ENCODE measurements around the gene C1orf35.
A peak's percentile ranks its signal among the peaks of the same experiment; 100 is the strongest.

C1orf35 gene

GRCh38 chr1:228141226-228142044, 38.3 kb upstream of the C1orf35 start:
- peak overlapping the region; percentile 89 for H3K4me2 ChIP-seq (ENCODE audit: low read depth, low read length)
- TF ChIP-seq, protein P1, sequence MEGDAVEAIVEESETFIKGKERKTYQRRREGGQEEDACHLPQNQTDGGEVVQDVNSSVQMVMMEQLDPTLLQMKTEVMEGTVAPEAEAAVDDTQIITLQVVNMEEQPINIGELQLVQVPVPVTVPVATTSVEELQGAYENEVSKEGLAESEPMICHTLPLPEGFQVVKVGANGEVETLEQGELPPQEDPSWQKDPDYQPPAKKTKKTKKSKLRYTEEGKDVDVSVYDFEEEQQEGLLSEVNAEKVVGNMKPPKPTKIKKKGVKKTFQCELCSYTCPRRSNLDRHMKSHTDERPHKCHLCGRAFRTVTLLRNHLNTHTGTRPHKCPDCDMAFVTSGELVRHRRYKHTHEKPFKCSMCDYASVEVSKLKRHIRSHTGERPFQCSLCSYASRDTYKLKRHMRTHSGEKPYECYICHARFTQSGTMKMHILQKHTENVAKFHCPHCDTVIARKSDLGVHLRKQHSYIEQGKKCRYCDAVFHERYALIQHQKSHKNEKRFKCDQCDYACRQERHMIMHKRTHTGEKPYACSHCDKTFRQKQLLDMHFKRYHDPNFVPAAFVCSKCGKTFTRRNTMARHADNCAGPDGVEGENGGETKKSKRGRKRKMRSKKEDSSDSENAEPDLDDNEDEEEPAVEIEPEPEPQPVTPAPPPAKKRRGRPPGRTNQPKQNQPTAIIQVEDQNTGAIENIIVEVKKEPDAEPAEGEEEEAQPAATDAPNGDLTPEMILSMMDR (IDR thresholded peaks at IDR 0.05; ENCODE audit: low read length): no peak
- TF ChIP-seq EZH2 (optimal IDR thresholded peaks at IDR 0.05; ENCODE audit: low read depth, low read length): no peak
- no peak for TF ChIP-seq EZH2phosphoT487 (IDR thresholded peaks at IDR 0.05; ENCODE audit: low read length)
- peak overlapping the region; percentile 86; the same call in 1 of the 2 replicates for H2AFZ ChIP-seq (ENCODE audit: low read length)
- peak overlapping the region; percentile 91 for H3K27ac ChIP-seq (ENCODE audit: low read length)
- no peaks in the 10 kb centered on the region for H3K9me3 ChIP-seq (replicated peaks; ENCODE audit: insufficient read depth, low read length)
- peaks cover 63% of the 10 kb centered on the region for H3K79me2 ChIP-seq (ENCODE audit: low read length)
- H3K4me1 ChIP-seq (ENCODE audit: low read length): peaks cover 14% of the 10 kb centered on the region
- peaks cover 15% of the 10 kb centered on the region for H3F3A ChIP-seq (ENCODE audit: insufficient read depth, low read length)
- no peaks in the 10 kb centered on the region for H3K9me2 ChIP-seq (replicated peaks; ENCODE audit: insufficient read depth, low read length)
- peak overlapping the region; percentile 95 for H3K4me3 ChIP-seq (ENCODE audit: low read length)
- H3K27me3 ChIP-seq (replicated peaks; ENCODE audit: insufficient read depth, low read length): peaks cover 16% of the 10 kb centered on the region
- H3K9ac ChIP-seq (ENCODE audit: low read length): peak overlapping the region; percentile 97
- 0 out of 2 replicates have a peak, but pooled peaks cover 6% of the 10 kb centered on the region for H3K36me3 ChIP-seq (replicated peaks; ENCODE audit: insufficient read depth, low read length)
- H4K20me1 ChIP-seq (ENCODE audit: insufficient read depth, low read length): peaks cover 32% of the 10 kb centered on the region
- DNase-seq: peak; percentile 72

GRCh38 chr1:228140724-228141225, 37.6 kb upstream of the C1orf35 start:
- H3K36me3 ChIP-seq (replicated peaks; ENCODE audit: insufficient read depth, low read length): 0 out of 2 replicates have a peak, but pooled peaks cover 5% of the 10 kb centered on the region

DNA sequence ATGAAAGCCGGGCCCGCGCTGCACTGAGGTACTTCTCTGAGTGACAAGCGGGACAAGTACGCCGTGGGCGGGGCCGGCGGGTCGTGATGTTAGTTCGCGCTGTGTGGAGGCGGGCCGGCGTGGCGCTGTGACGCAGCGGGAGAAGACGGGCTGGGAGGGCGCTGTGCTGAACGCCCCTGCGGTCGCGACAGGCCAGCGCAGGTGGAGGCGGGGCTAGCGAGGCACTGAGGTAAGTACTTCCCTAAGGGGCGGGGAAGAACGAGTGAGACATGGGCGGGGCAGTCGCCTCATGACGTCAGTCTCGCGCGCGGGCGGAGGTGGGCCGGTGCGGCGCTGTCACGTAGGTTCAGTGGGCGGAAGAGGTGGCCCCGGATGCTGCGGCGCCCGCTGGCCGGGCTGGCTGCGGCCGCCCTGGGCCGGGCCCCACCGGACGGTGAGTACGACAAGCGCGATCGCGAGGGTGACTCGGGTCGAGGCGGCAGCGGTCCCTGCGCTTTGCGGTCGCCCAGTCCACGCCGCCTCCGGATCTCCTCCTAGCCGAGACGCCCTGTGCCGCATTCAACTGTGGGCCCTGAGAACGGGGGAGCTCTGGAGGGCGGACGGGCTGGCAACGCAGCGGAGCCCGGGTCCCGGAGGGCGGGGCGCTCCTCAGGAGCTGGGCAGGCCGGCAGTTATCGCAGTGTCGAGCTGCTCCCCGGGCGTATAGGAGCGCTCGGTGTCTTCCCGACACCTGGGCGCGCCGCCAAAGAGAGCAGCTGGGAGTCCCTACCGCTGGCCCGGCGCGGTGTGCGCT, 37.0 kb upstream of the C1orf35 start, which contains the start of gene GUK1:
TSS of gene GUK1 (plus strand) at position 349 of the 793 bp plus-strand sequence. CDS start at position 373, 24 bp downstream.
- peaks cover 50% of the 10 kb centered on the region for H3K79me2 ChIP-seq (ENCODE audit: low read length)
- H2AFZ ChIP-seq (ENCODE audit: low read length): peak within 1 kb of the TSS; percentile 100
- DNase-seq: peak; percentile 100

More at GRCh38 chr1:228140724-228141225, 37.6 kb upstream of the C1orf35 start:
- H3F3A ChIP-seq (ENCODE audit: insufficient read depth, low read length): peaks cover 15% of the 10 kb centered on the region
- H3K9me2 ChIP-seq (replicated peaks; ENCODE audit: insufficient read depth, low read length): no peaks in the 10 kb centered on the region
- peaks cover 57% of the 10 kb centered on the region for H3K79me2 ChIP-seq (ENCODE audit: low read length)
- H3K4me1 ChIP-seq (ENCODE audit: low read length): peaks cover 14% of the 10 kb centered on the region
- no peaks in the 10 kb centered on the region for H3K9me3 ChIP-seq (replicated peaks; ENCODE audit: insufficient read depth, low read length)
- H4K20me1 ChIP-seq (ENCODE audit: insufficient read depth, low read length): peaks cover 32% of the 10 kb centered on the region
- H3K4me2 ChIP-seq (ENCODE audit: low read depth, low read length): peak overlapping the region; percentile 89
- peak overlapping the region; percentile 95 for H3K4me3 ChIP-seq (ENCODE audit: low read length)
- peak overlapping the region; percentile 86; the same call in 1 of the 2 replicates for H2AFZ ChIP-seq (ENCODE audit: low read length)
- H3K27me3 ChIP-seq (replicated peaks; ENCODE audit: insufficient read depth, low read length): peaks cover 21% of the 10 kb centered on the region
- TF ChIP-seq EZH2 (optimal IDR thresholded peaks at IDR 0.05; ENCODE audit: low read depth, low read length) (no peak), EZH2phosphoT487 (IDR thresholded peaks at IDR 0.05; ENCODE audit: low read length) (no peak)
- TF ChIP-seq, protein P1 (IDR thresholded peaks at IDR 0.05; ENCODE audit: low read length): no peak
- DNase-seq: peak; percentile 22
- H3K27ac ChIP-seq (ENCODE audit: low read length): peak overlapping the region; percentile 91
- peak overlapping the region; percentile 97 for H3K9ac ChIP-seq (ENCODE audit: low read length)

More for the DNA sequence above, 37.0 kb upstream of the C1orf35 start, which contains the start of gene GUK1:
- Histone ChIP-seq H3K4me1 (ENCODE audit: low read length) (peaks cover 14% of the 10 kb centered on the region), H3K9me2 (replicated peaks; ENCODE audit: insufficient read depth, low read length) (no peaks in the 10 kb centered on the region), H3K36me3 (replicated peaks; ENCODE audit: insufficient read depth, low read length) (no peaks in the 10 kb centered on the region), H3K9me3 (replicated peaks; ENCODE audit: insufficient read depth, low read length) (no peaks in the 10 kb centered on the region), H4K20me1 (ENCODE audit: insufficient read depth, low read length) (peaks cover 32% of the 10 kb centered on the region), H3K4me2 (ENCODE audit: low read depth, low read length) (peak within 1 kb of the TSS; percentile 89), H3F3A (ENCODE audit: insufficient read depth, low read length) (peaks cover 15% of the 10 kb centered on the region), H3K27me3 (replicated peaks; ENCODE audit: insufficient read depth, low read length) (peaks cover 26% of the 10 kb centered on the region), H3K27ac (ENCODE audit: low read length) (peak within 1 kb of the TSS; percentile 91), H3K4me3 (ENCODE audit: low read length) (peak within 1 kb of the TSS; percentile 95), H3K9ac (ENCODE audit: low read length) (peak within 1 kb of the TSS; percentile 97)
- TF ChIP-seq EZH2phosphoT487 (IDR thresholded peaks at IDR 0.05; ENCODE audit: low read length) (no peak), EZH2 (optimal IDR thresholded peaks at IDR 0.05; ENCODE audit: low read depth, low read length) (no peak)
- TF ChIP-seq, protein P1 (IDR thresholded peaks at IDR 0.05; ENCODE audit: low read length): peak; percentile 16; the same call in 1 of the 2 replicates
